Astrocyte of the spinal cord (primary cell): Measurements from ENCODE around the gene BBX.

ENCODE experiments used
- DNase-seq: peaks from one replicate; pipeline ENCODE4 v3.0.0; 2011; ENCODE audit warnings: low read depth, low spot score
- H3K4me3 ChIP-seq: 2 replicates; pipeline ENCODE4 v1.5.1; 2011; ENCODE audit warnings: low read depth, mild to moderate bottlenecking, low read length, moderate library complexity
- in situ Hi-C: cut with HindIII; loops from 2 replicates; pipeline ENCODE4 v1.10.0; 2017; ENCODE audit warnings: low sequenced_read_pairs
- TF ChIP-seq, protein P1 (sequence below): IDR thresholded peaks from 2 replicates; pipeline ENCODE4 v1.5.1; 2012; ENCODE audit warnings: low read depth, mild to moderate bottlenecking, low read length, inconsistent platforms

The BBX gene

DNA sequence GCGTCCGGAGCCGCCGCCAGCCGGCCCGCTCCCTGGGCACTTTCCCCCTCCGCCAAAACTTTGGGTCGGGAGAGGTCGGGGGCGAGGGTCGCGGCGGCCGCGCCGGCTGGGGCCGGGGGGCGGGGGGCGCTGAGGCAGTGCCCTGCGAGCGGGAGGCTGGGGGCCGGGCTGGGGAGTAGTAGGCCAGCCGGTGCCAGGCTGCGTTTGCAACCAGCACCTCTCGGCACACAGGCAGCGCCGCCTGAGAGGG is 452 bp downstream of the BBX start:
- peak; percentile 49 for DNase-seq
- TF ChIP-seq, protein P1, sequence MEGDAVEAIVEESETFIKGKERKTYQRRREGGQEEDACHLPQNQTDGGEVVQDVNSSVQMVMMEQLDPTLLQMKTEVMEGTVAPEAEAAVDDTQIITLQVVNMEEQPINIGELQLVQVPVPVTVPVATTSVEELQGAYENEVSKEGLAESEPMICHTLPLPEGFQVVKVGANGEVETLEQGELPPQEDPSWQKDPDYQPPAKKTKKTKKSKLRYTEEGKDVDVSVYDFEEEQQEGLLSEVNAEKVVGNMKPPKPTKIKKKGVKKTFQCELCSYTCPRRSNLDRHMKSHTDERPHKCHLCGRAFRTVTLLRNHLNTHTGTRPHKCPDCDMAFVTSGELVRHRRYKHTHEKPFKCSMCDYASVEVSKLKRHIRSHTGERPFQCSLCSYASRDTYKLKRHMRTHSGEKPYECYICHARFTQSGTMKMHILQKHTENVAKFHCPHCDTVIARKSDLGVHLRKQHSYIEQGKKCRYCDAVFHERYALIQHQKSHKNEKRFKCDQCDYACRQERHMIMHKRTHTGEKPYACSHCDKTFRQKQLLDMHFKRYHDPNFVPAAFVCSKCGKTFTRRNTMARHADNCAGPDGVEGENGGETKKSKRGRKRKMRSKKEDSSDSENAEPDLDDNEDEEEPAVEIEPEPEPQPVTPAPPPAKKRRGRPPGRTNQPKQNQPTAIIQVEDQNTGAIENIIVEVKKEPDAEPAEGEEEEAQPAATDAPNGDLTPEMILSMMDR, result no peak
- peak overlapping the region; percentile 68 for H3K4me3 ChIP-seq
- in situ Hi-C loops, result no loop called here

DNA sequence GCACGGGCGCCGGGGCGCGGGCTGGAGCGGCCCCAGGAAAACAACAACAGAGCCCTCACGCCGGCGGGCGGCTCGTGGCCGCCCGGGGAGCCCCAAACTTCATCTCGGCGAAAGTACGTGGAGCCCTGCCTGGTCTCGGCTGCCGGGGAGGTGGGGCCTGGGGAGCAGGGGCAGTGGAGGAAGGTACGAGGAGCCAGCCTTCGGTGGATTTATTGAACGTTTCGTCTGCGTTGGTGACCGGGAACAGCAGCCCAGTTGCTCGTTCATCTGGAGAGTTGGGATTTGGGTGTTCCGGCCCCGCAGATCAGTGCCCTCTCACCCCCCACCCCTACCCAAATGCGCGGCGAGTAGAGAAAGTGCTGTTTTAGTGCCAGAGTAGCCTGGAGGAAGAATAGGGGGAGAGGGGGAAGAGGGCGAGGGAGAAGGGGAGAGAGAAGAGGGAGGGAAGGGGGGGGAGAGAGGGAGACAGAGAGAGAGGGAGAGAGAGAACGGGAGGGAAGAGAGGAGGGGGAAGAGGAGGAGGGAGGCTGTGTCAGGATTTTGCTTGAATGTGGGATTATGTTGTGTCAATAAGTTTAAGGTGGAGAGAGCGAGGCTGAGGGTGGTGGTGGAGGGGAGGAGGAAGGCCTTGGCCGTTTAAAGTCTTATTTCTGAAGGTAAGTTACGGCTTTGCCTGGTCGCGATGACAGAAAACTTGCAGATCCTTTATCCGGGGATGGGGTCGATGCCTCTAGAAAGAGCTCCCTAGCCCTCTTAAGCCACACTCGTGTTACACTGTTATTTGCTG is 970 bp downstream of the BBX start:
- peak overlapping the region; percentile 68 for H3K4me3 ChIP-seq
- TF ChIP-seq, protein P1, result no peak
- DNase-seq, result peak; percentile 51
- in situ Hi-C loops, result no loop called here

DNA sequence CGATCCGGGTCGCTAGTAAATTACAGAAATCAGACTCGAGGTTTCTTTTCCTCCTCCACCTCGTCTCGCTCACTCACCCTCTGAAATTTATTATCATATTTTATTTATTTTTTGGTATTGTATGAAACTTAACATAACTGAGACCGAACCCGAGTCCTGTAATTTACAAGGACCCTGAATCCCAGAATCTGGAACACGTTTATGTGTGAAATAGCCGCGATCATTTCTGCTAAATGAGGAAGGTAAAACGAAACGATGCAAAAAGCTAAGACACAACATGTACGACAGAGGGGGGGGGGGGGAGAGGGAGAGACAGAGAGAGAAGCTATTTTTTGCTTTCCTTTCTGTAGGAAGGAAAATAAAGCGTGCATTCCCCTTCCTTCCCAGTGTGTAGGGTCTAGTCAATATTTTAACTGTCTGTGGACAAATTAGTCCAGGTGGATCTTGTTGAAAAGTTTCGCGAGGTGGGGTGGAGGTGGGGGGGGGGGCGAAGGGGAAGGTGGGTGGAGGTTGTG is 1.6 kb downstream of the BBX start:
- in situ Hi-C loops, result no loop called here
- peak overlapping the region; percentile 68 for H3K4me3 ChIP-seq
- TF ChIP-seq, protein P1, result no peak
- peak; percentile 51 for DNase-seq

DNA sequence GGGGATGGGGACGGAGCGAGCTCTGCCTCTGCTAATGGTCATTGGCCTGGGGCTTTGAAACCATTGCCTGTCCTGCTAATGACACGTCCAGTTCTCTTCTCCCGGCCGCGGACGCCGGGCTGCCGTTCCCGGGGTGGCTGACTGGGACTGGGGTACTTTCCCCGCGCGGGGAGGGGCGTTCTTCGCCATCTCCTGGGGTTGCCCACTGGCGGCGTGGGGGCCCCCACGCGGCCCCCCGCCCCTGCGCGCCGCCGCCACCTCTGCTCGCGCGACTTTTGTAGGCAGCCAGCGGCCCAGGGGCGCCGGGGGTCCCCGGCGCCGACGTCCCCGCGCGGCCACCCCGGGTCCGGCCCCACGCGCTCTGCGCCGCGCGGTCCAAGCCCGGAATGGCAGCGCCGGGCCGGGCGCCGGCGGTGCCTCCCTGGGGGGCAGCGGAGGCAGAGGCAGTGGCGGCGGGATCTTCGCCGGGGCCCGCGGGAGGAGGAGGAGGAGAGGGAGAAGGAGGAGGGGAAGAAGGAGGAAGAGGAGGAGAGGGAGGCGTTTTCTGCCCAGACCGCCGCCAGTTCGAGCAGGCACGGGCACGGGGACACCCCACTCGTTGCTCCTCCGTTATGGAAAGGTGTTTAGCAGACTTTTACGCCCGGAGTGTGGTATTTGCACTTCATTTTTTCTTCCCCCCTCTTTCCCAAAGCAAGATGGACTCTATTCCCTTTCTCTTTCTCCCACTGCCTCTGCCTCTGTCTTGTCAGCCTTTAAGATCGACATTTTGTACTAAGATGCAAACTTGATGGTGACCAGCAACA is 2.3 kb downstream of the BBX start:
- TF ChIP-seq, protein P1, result no peak
- in situ Hi-C loops, result no loop called here
- H3K4me3 ChIP-seq, result peak overlapping the region; percentile 68
- DNase-seq, result peak; percentile 44

DNA sequence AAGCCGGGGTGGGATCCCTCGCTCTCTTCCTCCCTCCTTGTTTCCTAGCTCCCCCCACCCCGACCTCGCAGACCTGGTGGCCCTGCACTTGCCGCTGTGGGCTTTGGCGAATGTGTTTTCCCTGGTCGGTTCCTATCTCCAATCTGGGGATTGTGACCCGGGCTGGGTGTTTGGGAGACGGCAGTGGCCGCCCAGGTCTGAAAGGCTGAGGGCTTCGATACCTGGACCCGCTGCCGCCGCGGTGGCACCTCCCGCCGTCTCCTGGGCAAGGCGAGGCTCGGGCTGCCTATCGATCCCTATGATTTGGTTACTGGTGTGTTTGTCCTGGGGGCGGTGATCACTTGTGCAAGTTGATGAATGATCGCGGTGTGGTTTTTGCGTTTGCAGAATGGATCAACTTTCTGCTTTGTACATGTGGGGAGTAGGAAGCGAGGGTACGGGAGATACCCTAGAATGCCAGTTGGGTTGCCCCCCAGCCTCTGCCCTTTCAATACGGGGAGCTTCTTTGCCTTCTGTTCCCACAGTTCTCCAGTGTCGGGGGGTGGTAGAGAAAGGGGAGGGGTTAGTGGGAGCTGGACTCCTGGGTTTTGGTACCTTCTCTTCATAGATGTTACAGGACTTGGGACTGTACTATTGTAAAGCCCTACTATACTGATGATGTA is 3.0 kb downstream of the BBX start:
- TF ChIP-seq, protein P1, result no peak
- in situ Hi-C loops, result no loop called here
- peak overlapping the region; percentile 68 for H3K4me3 ChIP-seq
- DNase-seq, result no peak

DNA sequence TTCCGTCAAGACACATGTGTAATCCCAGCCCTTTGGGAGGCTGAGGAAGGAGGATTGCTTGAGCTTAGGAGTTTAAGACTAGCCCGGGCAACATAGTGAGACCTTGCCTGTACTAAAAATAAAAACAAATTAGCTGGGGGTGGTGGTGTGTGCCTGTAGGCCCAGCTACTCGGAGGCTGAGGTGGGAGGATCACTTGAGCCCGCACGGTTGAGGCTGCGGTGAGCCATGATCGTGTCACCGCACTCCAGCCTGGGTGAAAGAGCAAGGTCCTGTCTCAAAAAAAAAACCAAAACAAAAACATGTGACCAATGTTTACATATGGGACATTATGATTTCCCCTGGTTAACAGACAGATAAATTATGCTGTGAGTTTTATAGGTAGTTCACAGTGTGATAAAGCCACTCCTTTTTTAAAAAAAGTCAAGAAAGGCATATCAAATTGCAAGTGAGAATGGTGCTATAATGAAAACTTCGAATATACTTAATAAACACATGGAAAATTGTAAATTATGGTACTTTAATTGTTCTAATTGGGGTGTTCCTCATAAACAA is 9.2 kb downstream of the BBX start:
- TF ChIP-seq, protein P1, result no peak
- no peak for DNase-seq
- H3K4me3 ChIP-seq, result no peak overlapping the region
- in situ Hi-C loops, result no loop called here
